CD4-positive, alpha-beta T cell (primary cell): ENCODE results near the gene POLE4. TPM values are rescaled to one million over a fixed set of nuclear protein-coding genes. Genes with fewer than 3 reads are reported as not detected.

Experiments used
- ATAC-seq: fragments of 200-7000 bp; cut with Tn5 transposase; one replicate; pipeline ENCODE4 v1.10.0; 2022; ENCODE audit warnings: mild to moderate bottlenecking; ENCODE audit not compliant: poor library complexity
- CTCF ChIA-PET: fragments of 350-600 bp; sonication (Branson Sonifier 250); formaldehyde crosslinking; loops from one replicate; lab custom pipeline; 2021; ENCODE audit warnings: antibody characterized with exemption, inconsistent platforms; lab: Charles Lee
- POLR2A ChIA-PET: fragments of 350-600 bp; sonication (Branson Sonifier 250); formaldehyde crosslinking; loops from one replicate; lab custom pipeline; 2021; ENCODE audit warnings: antibody characterized with exemption, inconsistent platforms; lab: Charles Lee
- DNase-seq, 14 experiments: peaks; one replicate each; pipeline ENCODE4 v3.0.0-alpha.2; 2013 to 2020; ENCODE audit warnings: mixed read lengths in 2 of 14
- H3K27ac ChIP-seq, 2 donors: one replicate each; pipeline versions ENCODE4 v1.5.1 to v1.7.0; 2013; ENCODE audit warnings: low read length in 2 of 2, low read depth in 1 of 2, mild to moderate bottlenecking in 1 of 2
- H3K27me3 ChIP-seq, 2 experiments: 1 replicate in 1 of 2; 2 replicates in 1 of 2; pipeline versions ENCODE4 v1.6.1 to v1.7.0; 2013; ENCODE audit warnings: low read length in 2 of 2, control low read depth in 1 of 2, mild to moderate bottlenecking in 1 of 2, moderate library complexity in 1 of 2; ENCODE audit not compliant: insufficient read depth in 2 of 2, control insufficient read depth in 1 of 2
- H3K36me3 ChIP-seq: one replicate; pipeline ENCODE4 v1.6.1; 2013; ENCODE audit warnings: low read length, control low read depth; ENCODE audit not compliant: insufficient read depth
- H3K4me1 ChIP-seq: one replicate; pipeline ENCODE4 v1.6.1; 2013; ENCODE audit warnings: low read length, control low read depth; ENCODE audit not compliant: insufficient read depth
- H3K4me3 ChIP-seq: one replicate; pipeline ENCODE4 v1.5.1; 2013; ENCODE audit warnings: mild to moderate bottlenecking, low read length, moderate library complexity
- H3K9me3 ChIP-seq, 2 experiments: 1 replicate in 1 of 2; 2 replicates in 1 of 2; pipeline versions ENCODE4 v1.6.1 to v1.7.0; 2013; ENCODE audit warnings: low read length in 2 of 2, mild to moderate bottlenecking in 2 of 2, control low read depth in 1 of 2, moderate library complexity in 1 of 2; ENCODE audit not compliant: control insufficient read depth in 1 of 2, insufficient read depth in 1 of 2
- H3K27ac Mint-ChIP-seq: one replicate; pipeline ENCODE4 v1.8.0; 2020; ENCODE audit warnings: mixed read lengths
- H3K27me3 Mint-ChIP-seq: one replicate; pipeline ENCODE4 v1.8.0; 2021; ENCODE audit warnings: mixed read lengths
- H3K36me3 Mint-ChIP-seq: one replicate; pipeline ENCODE4 v1.8.0; 2021; ENCODE audit warnings: low read depth, mixed read lengths
- H3K4me1 Mint-ChIP-seq: one replicate; pipeline ENCODE4 v1.8.0; 2021; ENCODE audit warnings: low read depth, mixed read lengths
- H3K4me3 Mint-ChIP-seq: one replicate; pipeline ENCODE4 v1.8.0; 2020; ENCODE audit warnings: mild to moderate bottlenecking, mixed read lengths
- H3K9me3 Mint-ChIP-seq: one replicate; pipeline ENCODE4 v1.8.0; 2020; ENCODE audit warnings: mixed read lengths
- CTCF ChIP-seq: fragments of 200-600 bp; IDR thresholded peaks from one replicate; pipeline ENCODE4 v1.8.0; 2022; ENCODE audit warnings: antibody characterized with exemption, mild to moderate bottlenecking
- intact Hi-C, 2 experiments: fragments of 100-400 bp; cut with DNase I in 1 of 2; cut with micrococcal nuclease in 1 of 2; formaldehyde crosslinking; loops; one replicate each; pipeline versions ENCODE4 v1.15.1 to v1.9.0; 2023 to 2025; cut with DNase I, micrococcal nuclease
- total RNA-seq, 174 experiments: library from RNA in 2 of 174; stranded (reverse) in 2 of 174; gene quantifications; one replicate each; pipeline ENCODE4 v1.2.3 and lab custom pipeline; 2021 to 2026

Gene POLE4
- total RNA-seq, 2 experiments from 2014 or later: 34.9 to 38.4 TPM

GRCh38 chr2:75003773-75004172 is 45.3 kb downstream of the POLE4 start:
- no peak for TF ChIP-seq CTCF
- ATAC-seq (no peak), DNase-seq (no peak)
- Histone ChIP-seq H3K9me3 (no peaks in the 10 kb centered on the region), H3K4me3 (no peak overlapping the region), H3K27ac (no peak overlapping the region), H3K4me1 (no peaks in the 10 kb centered on the region), H3K36me3 (no peaks in the 10 kb centered on the region), H3K27me3 (no peaks in the 10 kb centered on the region)
- Mint-ChIP-seq H3K36me3 (peaks cover 17% of the 10 kb centered on the region), H3K4me1 (no peaks in the 10 kb centered on the region), H3K27me3 (no peaks in the 10 kb centered on the region), H3K9me3 (no peaks in the 10 kb centered on the region), H3K27ac (no peak overlapping the region), H3K4me3 (no peak overlapping the region)
- intact Hi-C loops: no loop called here
- ChIA-PET CTCF (interaction anchor here (1.0 to 1.4 kb wide), 2 partner anchors 13 to 19 kb away, joined by 3 to 4 read pairs; no protein-coding TSS in a partner anchor), POLR2A (no interaction called here)

DNA sequence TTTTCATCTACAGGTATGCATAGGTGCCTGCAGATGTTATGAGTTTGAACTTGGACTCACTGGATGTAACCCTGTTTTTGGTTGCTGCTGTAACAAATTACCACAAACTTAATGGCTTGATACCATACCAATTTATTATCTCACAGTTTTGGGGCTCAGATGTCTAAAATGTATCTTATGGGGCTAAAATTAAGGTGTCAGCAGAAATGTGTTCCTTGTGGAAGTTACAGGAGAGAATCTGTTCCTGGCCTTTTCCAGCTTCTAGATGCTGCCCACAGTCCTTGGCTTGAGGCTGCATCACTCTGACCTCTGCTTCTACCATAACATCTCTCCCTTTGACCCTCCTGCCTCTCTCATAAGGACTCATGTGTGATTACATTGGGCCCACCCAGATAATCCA is 47.6 kb downstream of the POLE4 start:
- no peaks in the 10 kb centered on the region for H3K4me1 Mint-ChIP-seq
- no peaks in the 10 kb centered on the region for H3K27me3 ChIP-seq
- H3K27ac ChIP-seq: no peak overlapping the region
- no peak for ATAC-seq
- no peaks in the 10 kb centered on the region for H3K9me3 ChIP-seq
- intact Hi-C loops: no loop called here
- no peaks in the 10 kb centered on the region for H3K4me1 ChIP-seq
- TF ChIP-seq CTCF: no peak
- no peak for DNase-seq
- H3K36me3 Mint-ChIP-seq: peaks cover 26% of the 10 kb centered on the region
- H3K27ac Mint-ChIP-seq: no peak overlapping the region
- ChIA-PET CTCF (no interaction called here), POLR2A (no interaction called here)
- no peaks in the 10 kb centered on the region for H3K27me3 Mint-ChIP-seq
- H3K9me3 Mint-ChIP-seq: no peaks in the 10 kb centered on the region
- no peaks in the 10 kb centered on the region for H3K36me3 ChIP-seq
- no peak overlapping the region for H3K4me3 Mint-ChIP-seq
- H3K4me3 ChIP-seq: no peak overlapping the region

DNA sequence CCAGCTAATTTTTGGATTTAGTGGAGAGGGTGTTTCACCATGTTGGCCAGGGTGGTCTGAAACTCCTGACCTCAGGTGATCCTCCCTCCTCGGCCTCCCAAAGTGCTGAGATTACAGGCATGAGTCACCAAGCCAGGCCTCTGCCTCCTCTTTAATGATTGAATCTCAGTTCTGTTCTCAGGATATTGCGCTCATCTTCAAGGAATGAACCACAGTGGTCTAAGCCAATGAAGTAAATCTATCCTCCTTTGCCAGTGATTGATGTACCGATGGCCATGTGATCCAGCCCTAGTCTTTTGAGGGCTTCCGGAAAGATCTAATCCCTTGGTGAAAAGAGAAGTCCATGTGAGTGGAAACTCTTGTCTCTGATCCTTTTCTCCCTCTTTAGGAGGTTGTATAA is 48.6 kb downstream of the POLE4 start:
- no peaks in the 10 kb centered on the region for H3K9me3 Mint-ChIP-seq
- Histone ChIP-seq H3K4me1 (no peaks in the 10 kb centered on the region), H3K27ac (no peak overlapping the region), H3K27me3 (no peaks in the 10 kb centered on the region), H3K9me3 (no peaks in the 10 kb centered on the region), H3K36me3 (no peaks in the 10 kb centered on the region), H3K4me3 (no peak overlapping the region)
- intact Hi-C loops: no loop called here
- ChIA-PET CTCF (interaction anchor here (0.6 kb wide), 1 partner anchor 15 kb away, joined by 3 read pairs; no protein-coding TSS in a partner anchor), POLR2A (no interaction called here)
- H3K27me3 Mint-ChIP-seq: no peaks in the 10 kb centered on the region
- H3K27ac Mint-ChIP-seq: no peak overlapping the region
- ATAC-seq: no peak
- no peaks in the 10 kb centered on the region for H3K4me1 Mint-ChIP-seq
- TF ChIP-seq CTCF: no peak
- DNase-seq: no peak
- peaks cover 26% of the 10 kb centered on the region for H3K36me3 Mint-ChIP-seq
- no peak overlapping the region for H3K4me3 Mint-ChIP-seq
